HL-60 (cell line): ENCODE measurements around the gene MAEA.

ENCODE experiments used
- DNase-seq, 2 experiments: peaks; one replicate each; pipeline ENCODE4 v3.0.0-alpha.2; 2010 to 2020; ENCODE audit warnings: low read depth in 1 of 2, low spot score in 1 of 2
- H3K27ac ChIP-seq: fragments of 250-450 bp; sonication (Bioruptor Pico); replicated peaks from 2 replicates; pipeline ENCODE4 v1.5.1; 2020; ENCODE audit warnings: mild to moderate bottlenecking, moderate library complexity
- H3K27me3 ChIP-seq: fragments of 250-450 bp; sonication (Bioruptor Pico); 2 replicates; pipeline ENCODE4 v1.5.1; 2021; ENCODE audit warnings: mild to moderate bottlenecking, moderate library complexity; ENCODE audit not compliant: insufficient read depth, poor library complexity, severe bottlenecking
- H3K4me3 ChIP-seq: replicated peaks from 2 replicates; pipeline ENCODE4 v1.5.1; 2011; ENCODE audit warnings: mild to moderate bottlenecking, control low read depth, low read length; ENCODE audit not compliant: insufficient read depth
- CTCF ChIP-seq: IDR thresholded peaks from one replicate; pipeline ENCODE4 v1.5.1; 2011; ENCODE audit warnings: low read length, control low read depth, inconsistent platforms; ENCODE audit not compliant: insufficient read depth
- GABPA ChIP-seq: IDR thresholded peaks from 2 replicates; pipeline ENCODE4 v1.6.1; 2012; ENCODE audit warnings: low read depth
- POLR2AphosphoS5 ChIP-seq: IDR thresholded peaks from 2 replicates; pipeline ENCODE4 v1.6.1; 2012; ENCODE audit warnings: low read depth
- REST ChIP-seq: IDR thresholded peaks from 2 replicates; pipeline ENCODE4 v1.6.1; 2012; ENCODE audit warnings: low read depth; ENCODE audit not compliant: insufficient replicate concordance
- SPI1 ChIP-seq: IDR thresholded peaks from 2 replicates; pipeline ENCODE4 v1.6.1; 2012; ENCODE audit warnings: low read depth, mild to moderate bottlenecking, borderline replicate concordance

MAEA gene

GRCh38 chr4:1255699-1256098 lies 34.0 kb upstream of the MAEA start:
- no peak for DNase-seq
- TF ChIP-seq GABPA (no peak), CTCF (no peak), POLR2AphosphoS5 (no peak), SPI1 (no peak), REST (no peak)
- Histone ChIP-seq H3K27ac (no peak overlapping the region), H3K4me3 (no peak overlapping the region), H3K27me3 (no peaks in the 10 kb centered on the region)

- DNase-seq = no peak
- no peak overlapping the region for H3K27ac ChIP-seq
- TF ChIP-seq CTCF = no peak
- TF ChIP-seq SPI1 = no peak
- no peak for TF ChIP-seq POLR2AphosphoS5
- no peak overlapping the region for H3K4me3 ChIP-seq
- H3K27me3 ChIP-seq = no peaks in the 10 kb centered on the region
These were observed 31.2 kb upstream of the MAEA start for GRCh38 chr4:1258457-1258856.

GRCh38 chr4:1259966-1260365 lies 29.7 kb upstream of the MAEA start:
- DNase-seq = no peak
- Histone ChIP-seq H3K27me3 (no peaks in the 10 kb centered on the region), H3K4me3 (no peak overlapping the region), H3K27ac (no peak overlapping the region)
- TF ChIP-seq CTCF (no peak), GABPA (no peak), POLR2AphosphoS5 (no peak), SPI1 (no peak), REST (no peak)

GRCh38 chr4:1260418-1261106 lies 29.1 kb upstream of the MAEA start:
- H3K4me3 ChIP-seq = no peak overlapping the region
- H3K27ac ChIP-seq = no peak overlapping the region
- TF ChIP-seq SPI1 (no peak), GABPA (no peak), POLR2AphosphoS5 (no peak), CTCF (no peak), REST (no peak)
- H3K27me3 ChIP-seq = no peaks in the 10 kb centered on the region
- no peak for DNase-seq
